GM23338 (cell line): ENCODE data around the gene CLASP2. TPM values are rescaled to one million over a fixed set of nuclear protein-coding genes. Genes with fewer than 3 reads are reported as not detected.
A peak's percentile ranks its signal among the peaks of the same experiment; 100 is the strongest.

Experiments
- ATAC-seq: fragments of 200-7000 bp; cut with Tn5 transposase; 3 replicates; pipeline ENCODE4 v1.9.1; 2020
- DNase-seq: peaks from one replicate; pipeline ENCODE4 v3.0.0-alpha.2; 2015; ENCODE audit warnings: low spot score
- H2AFZ ChIP-seq: fragments of 200-600 bp; sonication (generic); 2 replicates; pipeline ENCODE4 v1.8.0; 2016; ENCODE audit warnings: antibody characterized with exemption, mild to moderate bottlenecking, moderate library complexity
- H3F3A ChIP-seq: fragments of 200-600 bp; sonication (generic); replicated peaks from 2 replicates; pipeline ENCODE4 v1.8.0; 2017; ENCODE audit warnings: antibody characterized with exemption, mixed run types, low read depth
- H3K27ac ChIP-seq: fragments of 200-600 bp; sonication (generic); 2 replicates; pipeline ENCODE4 v1.6.1; 2016; ENCODE audit warnings: low read depth
- H3K27me3 ChIP-seq: fragments of 200-600 bp; sonication (generic); 2 replicates; pipeline ENCODE4 v1.8.0; 2016; ENCODE audit warnings: mild to moderate bottlenecking, mixed run types, moderate library complexity; ENCODE audit not compliant: insufficient read depth
- H3K36me3 ChIP-seq: fragments of 200-600 bp; sonication (generic); 2 replicates; pipeline ENCODE4 v1.8.0; 2016; ENCODE audit warnings: mild to moderate bottlenecking; ENCODE audit not compliant: insufficient read depth
- H3K4me1 ChIP-seq: fragments of 200-600 bp; sonication (generic); 2 replicates; pipeline ENCODE4 v1.8.0; 2016; ENCODE audit warnings: mild to moderate bottlenecking, moderate library complexity; ENCODE audit not compliant: insufficient read depth
- H3K4me2 ChIP-seq: fragments of 200-600 bp; sonication (generic); 2 replicates; pipeline ENCODE4 v1.7.1; 2017; ENCODE audit warnings: mixed run types
- H3K4me3 ChIP-seq: fragments of 200-600 bp; sonication (generic); 2 replicates; pipeline ENCODE4 v1.6.1; 2016; ENCODE audit warnings: mixed run types
- H3K79me2 ChIP-seq: fragments of 200-600 bp; sonication (generic); replicated peaks from 2 replicates; pipeline ENCODE4 v1.8.0; 2017; ENCODE audit warnings: mild to moderate bottlenecking; ENCODE audit not compliant: insufficient read depth
- H3K9me2 ChIP-seq: fragments of 200-600 bp; sonication (generic); 2 replicates; pipeline ENCODE4 v1.8.0; 2017; ENCODE audit not compliant: insufficient read depth
- H4K20me1 ChIP-seq: fragments of 200-600 bp; sonication (generic); replicated peaks from 2 replicates; pipeline ENCODE4 v1.8.0; 2017; ENCODE audit warnings: mild to moderate bottlenecking; ENCODE audit not compliant: insufficient read depth
- H3K27ac Mint-ChIP-seq: 2 replicates; pipeline ENCODE4 v1.8.0; 2020; ENCODE audit warnings: inconsistent platforms, mild to moderate bottlenecking, moderate library complexity, mixed read lengths
- H3K27me3 Mint-ChIP-seq: 3 replicates; pipeline ENCODE4 v1.8.0; 2022; ENCODE audit warnings: low read depth, mild to moderate bottlenecking, moderate library complexity, mixed read lengths, inconsistent platforms; ENCODE audit not compliant: insufficient read depth, poor library complexity
- H3K36me3 Mint-ChIP-seq: 3 replicates; pipeline ENCODE4 v1.8.0; 2021; ENCODE audit warnings: low read depth, mild to moderate bottlenecking, inconsistent platforms, moderate library complexity, mixed read lengths
- H3K4me1 Mint-ChIP-seq: 3 replicates; pipeline ENCODE4 v1.8.0; 2020; ENCODE audit warnings: mild to moderate bottlenecking, inconsistent platforms, mixed read lengths
- H3K4me3 Mint-ChIP-seq: 3 replicates; pipeline ENCODE4 v1.8.0; 2021; ENCODE audit warnings: moderate library complexity, mild to moderate bottlenecking, inconsistent platforms, mixed read lengths
- H3K9me3 Mint-ChIP-seq: 3 replicates; pipeline ENCODE4 v1.8.0; 2020; ENCODE audit warnings: moderate library complexity, mild to moderate bottlenecking, inconsistent platforms, mixed read lengths
- CREB1 ChIP-seq: fragments of 250-450 bp; sonication (Bioruptor Pico); IDR thresholded peaks from 2 replicates; pipeline ENCODE4 v1.5.0; 2020; ENCODE audit warnings: low read depth, mild to moderate bottlenecking, moderate library complexity
- CTCF ChIP-seq, 2 experiments: fragments of 200-600 bp in 1 of 2; sonication (generic) in 1 of 2; conservative IDR thresholded peaks; 2 replicates each; pipeline versions ENCODE4 v1.5.1 to v1.6.1; 2016 to 2017; ENCODE audit warnings: antibody characterized with exemption in 2 of 2, low read depth in 2 of 2, mild to moderate bottlenecking in 2 of 2, moderate library complexity in 1 of 2
- EZH2 ChIP-seq: fragments of 200-600 bp; sonication (generic); IDR thresholded peaks from one replicate; pipeline ENCODE4 v1.8.0; 2017; ENCODE audit warnings: antibody characterized with exemption, mild to moderate bottlenecking, low read depth; ENCODE audit not compliant: unreplicated experiment
- NANOG ChIP-seq: IDR thresholded peaks from 2 replicates; pipeline ENCODE4 v1.6.1; 2016; ENCODE audit warnings: antibody characterized with exemption, borderline replicate concordance
- REST ChIP-seq: IDR thresholded peaks from one replicate; pipeline ENCODE4 v1.6.1; 2018; ENCODE audit warnings: antibody characterized with exemption; ENCODE audit not compliant: unreplicated experiment
- STAT1 ChIP-seq: IDR thresholded peaks from one replicate; pipeline ENCODE4 v1.6.1; 2016; ENCODE audit warnings: antibody characterized with exemption; ENCODE audit not compliant: unreplicated experiment
- ZNF462 ChIP-seq: fragments of 250-450 bp; sonication (Bioruptor Pico); IDR thresholded peaks from 2 replicates; pipeline ENCODE4 v1.5.0; 2020; ENCODE audit warnings: mild to moderate bottlenecking, moderate library complexity
- polyA plus RNA-seq: library from polyadenylated mRNA; unstranded; fragments of >200 nt; fragmentation: Nextera tagmentation; extraction: Ambion mirVana; gene quantifications from 2 replicates; pipeline ENCODE4 v1.2.1, GENCODE V29; 2016
- total RNA-seq: library from RNA; depleted of rRNA; stranded (reverse); fragments of >200 nt; shearing (Covaris generic); gene quantifications from 2 replicates; pipeline ENCODE4 v1.2.3, GENCODE V29; 2014

Gene CLASP2
- total and polyA plus RNA-seq, 2 experiments from 2014 or later = 12.8 to 74.6 TPM

GRCh38 chr3:33750211-33750548, 32.1 kb upstream of the CLASP2 start:
- H3K4me3 Mint-ChIP-seq = no peak overlapping the region
- no peaks in the 10 kb centered on the region for H3K27me3 ChIP-seq
- H3K36me3 Mint-ChIP-seq = peaks cover 21% of the 10 kb centered on the region
- no peak for TF ChIP-seq STAT1
- no peak for TF ChIP-seq EZH2
- no peak for TF ChIP-seq CREB1 (CRISPR knock-in tag)
- no peak for TF ChIP-seq REST
- TF ChIP-seq CTCF (conservative IDR thresholded peaks at IDR 0.05; ENCODE audit: low read depth in 2 of 2) = no peak
- no peak for TF ChIP-seq ZNF462 (CRISPR knock-in tag)
- TF ChIP-seq NANOG = no peak
- H3K27me3 Mint-ChIP-seq = no peaks in the 10 kb centered on the region
- ATAC-seq = no peak
- no peaks in the 10 kb centered on the region for H4K20me1 ChIP-seq
- H3K79me2 ChIP-seq = no peaks in the 10 kb centered on the region
- H3K9me2 ChIP-seq = peaks cover 18% of the 10 kb centered on the region; the same call in 1 of the 2 replicates
- H3K9me3 Mint-ChIP-seq = peaks cover 31% of the 10 kb centered on the region
- no peak overlapping the region for H3K27ac Mint-ChIP-seq
- H3K36me3 ChIP-seq = 0 out of 2 replicates have a peak, but pooled peaks cover 7% of the 10 kb centered on the region
- H3K4me2 ChIP-seq = no peak overlapping the region
- peaks cover 6% of the 10 kb centered on the region; the same call in 1 of the 3 replicates for H3K4me1 Mint-ChIP-seq
- no peaks in the 10 kb centered on the region for H3K4me1 ChIP-seq
- no peak overlapping the region for H3K4me3 ChIP-seq
- H2AFZ ChIP-seq = no peak overlapping the region
- DNase-seq = peak; percentile 9
- no peak overlapping the region for H3K27ac ChIP-seq
- H3F3A ChIP-seq = no peaks in the 10 kb centered on the region
